ENCODE measurements around the gene P3R3URF. TPM values are rescaled to one million over a fixed set of nuclear protein-coding genes. Genes with fewer than 3 reads are reported as not detected.

P3R3URF gene
- total RNA-seq, 4 donors from 2014 or later, result not detected

DNA sequence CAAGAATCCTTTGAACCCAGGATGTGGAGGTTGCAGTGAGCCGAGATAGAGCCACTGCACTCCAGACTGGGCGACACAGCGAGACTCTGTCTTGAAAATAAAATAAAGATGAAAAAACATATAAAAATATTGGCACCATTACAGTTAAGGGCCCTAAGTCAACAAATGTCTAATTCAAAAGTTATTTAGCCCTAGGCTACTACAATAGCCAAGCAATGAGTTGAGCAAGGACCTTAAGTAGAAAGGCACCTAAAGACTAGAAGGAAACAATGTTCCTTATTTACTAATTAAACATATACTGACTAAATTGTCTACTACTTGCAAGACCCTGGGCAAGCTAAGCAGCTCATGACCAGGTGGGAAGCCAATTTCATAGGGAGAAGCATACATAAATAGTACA, 47.9 kb downstream of the P3R3URF start:
- whole genome bisulfite sequencing, 2 donors (ENCODE audit: low coverage in 1 of 2), result 83 to 90% methylated on average over 3 of the region's 3 CpGs
- H3K27me3 ChIP-seq, result peaks cover 27% of the 10 kb centered on the region
- in situ Hi-C loops (cut with MboI; ENCODE audit: low pct_ligation_motif_present in 1 of 4, low pct_unique_long_range_greater_than_20kb in 1 of 4, low sequenced_read_pairs in 3 of 4), result no loop called here
- peaks cover 0 to 28% (median 9%) of the 10 kb centered on the region in 4 donors for H3K4me1 ChIP-seq
- H3K27ac ChIP-seq, result no peak overlapping the region
- H3K36me3 ChIP-seq, result no peaks in the 10 kb centered on the region
- intact Hi-C loops (cut with DNase I; ENCODE audit: low total_unique reads), result no loop called here
- TF ChIP-seq, protein P1, sequence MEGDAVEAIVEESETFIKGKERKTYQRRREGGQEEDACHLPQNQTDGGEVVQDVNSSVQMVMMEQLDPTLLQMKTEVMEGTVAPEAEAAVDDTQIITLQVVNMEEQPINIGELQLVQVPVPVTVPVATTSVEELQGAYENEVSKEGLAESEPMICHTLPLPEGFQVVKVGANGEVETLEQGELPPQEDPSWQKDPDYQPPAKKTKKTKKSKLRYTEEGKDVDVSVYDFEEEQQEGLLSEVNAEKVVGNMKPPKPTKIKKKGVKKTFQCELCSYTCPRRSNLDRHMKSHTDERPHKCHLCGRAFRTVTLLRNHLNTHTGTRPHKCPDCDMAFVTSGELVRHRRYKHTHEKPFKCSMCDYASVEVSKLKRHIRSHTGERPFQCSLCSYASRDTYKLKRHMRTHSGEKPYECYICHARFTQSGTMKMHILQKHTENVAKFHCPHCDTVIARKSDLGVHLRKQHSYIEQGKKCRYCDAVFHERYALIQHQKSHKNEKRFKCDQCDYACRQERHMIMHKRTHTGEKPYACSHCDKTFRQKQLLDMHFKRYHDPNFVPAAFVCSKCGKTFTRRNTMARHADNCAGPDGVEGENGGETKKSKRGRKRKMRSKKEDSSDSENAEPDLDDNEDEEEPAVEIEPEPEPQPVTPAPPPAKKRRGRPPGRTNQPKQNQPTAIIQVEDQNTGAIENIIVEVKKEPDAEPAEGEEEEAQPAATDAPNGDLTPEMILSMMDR (IDR thresholded peaks at IDR 0.05), result no peak
- TF ChIP-seq POLR2A (IDR thresholded peaks at IDR 0.05) (no peak), POLR2AphosphoS5 (IDR thresholded peaks at IDR 0.05) (no peak), EP300 (IDR thresholded peaks at IDR 0.05; ENCODE audit: low read depth) (no peak)
- H3K9me3 ChIP-seq, result no peaks in the 10 kb centered on the region
- no peak for DNase-seq
- H3K4me3 ChIP-seq, result no peak overlapping the region

Small RNAs within 50 kb of the gene (small RNA-seq; reads per million reads assigned to genes)
- 0 reads per million in 4 donors for gene AL672043.1

Other genes starting within 250 kb of the P3R3URF start
- 1 to 10 TPM; 3.0 to 5.9 (median 4.7) TPM for gene PIK3R3, start 43.9 kb downstream of the P3R3URF start, total RNA-seq
- gene TSPAN1, start 1.4 kb downstream of the P3R3URF start, total RNA-seq, result 1,000 to 10,000 TPM in 2 of 4 donors, 100 to 1,000 TPM in 2; 228 to 1,657 (median 1,038) TPM
- gene POMGNT1, start 21.9 kb upstream of the P3R3URF start, total RNA-seq, result 10 to 100 TPM; 13.3 to 35.5 (median 27.6) TPM
- 1 to 10 TPM in 3 of 4 donors, not detected in 1; 1.9 to 7.0 (median 2.3) TPM for gene LURAP1, start 26.8 kb upstream of the P3R3URF start, total RNA-seq
- 10 to 100 TPM in 1 of 4 donors, 1 to 10 TPM in 3; 1.3 to 69.9 (median 3.6) TPM for gene RAD54L, start 71.3 kb upstream of the P3R3URF start, total RNA-seq
- gene LRRC41, start 127.1 kb upstream of the P3R3URF start, total RNA-seq, result 10 to 100 TPM; 43.4 to 64.3 (median 60.5) TPM
- 100 to 1,000 TPM; 108 to 575 (median 330) TPM for gene UQCRH, start 127.2 kb upstream of the P3R3URF start, total RNA-seq
- gene NSUN4, start 164.3 kb upstream of the P3R3URF start, total RNA-seq, result 10 to 100 TPM in 2 of 4 donors, 1 to 10 TPM in 2; 5.6 to 19.7 (median 12.9) TPM
- gene FAAH, start 217.8 kb upstream of the P3R3URF start, total RNA-seq, result 100 to 1,000 TPM in 2 of 4 donors, 10 to 100 TPM in 2; 90.8 to 349 (median 141) TPM

All from transverse colon (tissue), 4 donors.